Stimulated activated CD8-positive, alpha-beta memory T cell treated with anti-CD3 and anti-CD28 coated beads, Interleukin-4, amount 100 ng/mL, for 24 hours (primary cell): ENCODE measurements around the gene SKAP1.

Source experiments
- DNase-seq: peaks from one replicate; pipeline ENCODE4 v3.0.0-alpha.2; 2020; ENCODE audit warnings: low read depth

Gene SKAP1

GRCh38 chr17:48144231-48144630 is 285.8 kb downstream of the SKAP1 start:
- no peak for DNase-seq

DNA sequence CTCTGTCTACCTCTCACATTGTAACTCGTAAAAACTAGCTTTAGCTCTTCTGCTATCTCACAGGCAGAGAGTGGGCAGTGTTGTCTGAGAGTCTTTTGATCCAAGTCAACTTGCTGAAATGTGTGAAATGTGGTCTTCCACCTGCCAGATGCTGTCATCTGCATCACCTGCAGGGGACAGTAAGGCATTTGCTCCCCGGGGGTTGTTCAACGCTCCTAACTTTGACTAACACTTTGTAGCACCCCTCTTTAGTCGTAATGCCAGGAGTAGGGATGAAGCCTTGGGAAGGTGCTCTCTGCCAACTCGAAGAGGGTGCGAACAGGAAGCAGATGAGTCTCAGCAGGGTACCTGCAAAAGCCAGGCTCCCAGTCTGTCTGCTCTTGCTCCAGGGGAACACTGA is 286.4 kb downstream of the SKAP1 start:
- DNase-seq: no peak

- DNase-seq: no peak
Observed at GRCh38 chr17:48139944-48140343, 290.1 kb downstream of the SKAP1 start.

- DNase-seq: no peak
Observed at GRCh38 chr17:48137656-48138055, 292.4 kb downstream of the SKAP1 start.

GRCh38 chr17:48134912-48135480 is 295.0 kb downstream of the SKAP1 start:
- no peak for DNase-seq

- no peak for DNase-seq
Observed at GRCh38 chr17:48132385-48132784, 297.6 kb downstream of the SKAP1 start.

- no peak for DNase-seq
Observed at GRCh38 chr17:48131216-48131824, 298.7 kb downstream of the SKAP1 start.

DNA sequence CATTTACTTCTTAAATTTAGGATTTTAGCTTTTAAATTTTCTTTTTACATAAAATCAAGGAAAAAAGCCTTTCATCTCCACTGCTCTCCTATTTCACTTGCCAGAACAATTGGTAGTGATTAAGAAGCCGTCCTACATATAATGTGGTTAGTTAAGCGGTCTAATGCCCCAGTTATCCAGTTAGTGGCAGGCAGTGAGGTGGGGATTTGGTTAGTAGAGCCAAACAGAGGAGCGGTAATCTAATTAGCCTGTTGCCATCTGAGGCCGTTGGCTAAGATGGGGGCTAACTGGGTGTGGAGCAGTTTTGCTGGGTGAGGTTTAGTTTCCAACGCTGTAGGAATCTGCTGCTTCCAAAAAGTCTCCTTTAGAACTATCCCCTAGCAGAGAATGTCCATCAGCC is 300.0 kb downstream of the SKAP1 start:
- DNase-seq: no peak

GRCh38 chr17:48128400-48128799 is 301.6 kb downstream of the SKAP1 start:
- no peak for DNase-seq

DNA sequence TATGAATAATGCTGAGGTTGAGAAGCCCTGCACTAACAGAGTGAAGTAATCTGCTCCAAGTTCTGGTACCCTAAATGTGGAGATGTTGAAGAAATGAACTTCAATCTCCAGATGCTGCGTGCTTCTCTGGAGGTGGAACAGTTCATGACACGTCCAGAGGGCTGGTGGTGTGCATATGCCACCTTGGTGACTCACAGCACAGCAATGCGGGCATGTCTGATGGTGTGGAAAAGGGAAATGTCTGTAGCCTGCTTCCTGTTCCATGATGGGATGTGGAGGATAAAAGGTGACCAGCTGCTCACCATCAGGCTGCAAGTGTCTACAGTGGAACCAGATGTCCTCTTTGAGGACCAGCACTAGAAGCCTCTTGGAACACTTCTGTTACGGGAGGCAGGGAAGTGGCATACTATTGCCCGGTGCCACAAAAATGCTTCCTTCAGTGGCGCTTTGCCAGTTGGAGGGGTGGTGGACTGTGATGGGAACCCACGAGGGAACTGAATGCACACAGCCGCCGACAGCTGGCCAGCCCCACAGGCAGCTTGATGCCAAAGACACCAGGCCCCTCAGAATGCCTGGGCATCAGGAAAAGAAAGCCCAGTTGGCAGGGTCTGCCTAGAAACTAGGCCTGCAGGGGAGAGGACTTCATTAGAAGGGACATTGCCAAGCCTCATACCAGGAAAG is 302.5 kb downstream of the SKAP1 start:
- no peak for DNase-seq

- no peak for DNase-seq
Observed at GRCh38 chr17:48126532-48126850, 303.5 kb downstream of the SKAP1 start.

- no peak for DNase-seq
Observed at GRCh38 chr17:48125829-48126531, 304.0 kb downstream of the SKAP1 start.

DNA sequence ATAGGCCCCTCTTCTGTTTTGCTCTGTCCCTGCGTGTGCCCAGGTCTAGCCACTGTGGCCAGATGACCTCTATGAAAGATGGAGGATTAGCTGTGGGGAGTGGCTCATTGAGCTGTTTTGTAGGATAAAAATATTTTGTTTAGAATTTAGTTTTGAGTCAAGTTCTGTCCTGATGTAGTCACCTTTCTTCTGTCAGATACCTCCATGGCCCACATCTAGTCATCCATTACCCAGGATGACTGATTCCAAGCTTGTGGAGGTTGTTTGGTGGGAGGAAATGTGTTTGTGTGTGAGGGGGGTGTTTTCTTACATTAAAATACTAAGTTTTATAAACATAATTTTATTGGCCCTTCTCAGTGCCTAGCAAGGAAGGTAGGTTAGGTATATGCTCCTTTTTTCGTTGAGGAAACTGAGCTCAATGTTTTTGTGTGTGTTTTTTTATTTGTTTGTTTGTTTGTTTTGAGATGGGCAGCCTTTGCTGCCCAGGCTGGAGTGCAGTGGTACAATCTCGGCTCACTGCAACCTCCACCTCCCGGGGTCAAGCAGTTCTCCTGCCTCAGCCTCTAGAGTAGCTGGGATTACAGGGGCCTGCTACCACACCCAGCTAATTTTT is 306.1 kb downstream of the SKAP1 start:
- DNase-seq: no peak

- no peak for DNase-seq
Observed at GRCh38 chr17:48123111-48123510, 306.9 kb downstream of the SKAP1 start.

GRCh38 chr17:48122665-48123045 is 307.4 kb downstream of the SKAP1 start:
- no peak for DNase-seq

DNA sequence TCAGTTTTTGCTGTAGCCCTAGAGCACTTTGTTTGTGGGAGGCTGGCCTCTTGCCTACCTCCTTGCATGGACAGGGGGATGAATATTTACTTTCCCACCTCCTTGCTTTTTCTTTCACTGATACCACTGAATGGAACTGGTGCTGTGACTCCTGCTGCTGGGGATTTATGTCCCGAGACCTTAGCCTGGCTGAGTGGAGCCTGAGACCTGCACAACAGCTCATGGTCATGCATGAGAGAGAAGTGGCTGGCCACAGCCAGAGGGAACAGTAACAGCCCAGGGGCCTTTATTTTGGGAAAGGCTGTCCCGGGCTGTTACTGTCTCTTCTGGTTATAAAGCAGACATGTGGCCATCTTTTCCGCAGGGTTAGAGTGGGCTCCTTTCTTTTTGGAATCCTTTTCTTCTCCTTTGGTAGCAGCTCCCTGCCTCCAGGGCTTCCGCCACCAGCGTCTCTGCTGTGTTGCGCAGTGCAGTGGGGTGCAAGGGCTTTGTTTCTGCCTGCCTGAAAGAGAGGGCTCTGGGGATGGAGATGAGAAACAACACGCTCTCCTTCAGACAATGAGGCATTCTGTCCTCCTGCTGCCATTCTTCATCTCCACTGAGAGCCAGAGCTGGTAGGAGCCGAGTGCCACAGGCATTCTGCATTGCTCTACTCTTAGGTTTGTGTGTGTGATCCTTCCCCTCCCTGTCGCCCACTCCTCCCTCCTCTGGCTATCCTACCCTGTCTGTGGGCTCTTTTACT is 307.9 kb downstream of the SKAP1 start:
- DNase-seq: no peak

DNA sequence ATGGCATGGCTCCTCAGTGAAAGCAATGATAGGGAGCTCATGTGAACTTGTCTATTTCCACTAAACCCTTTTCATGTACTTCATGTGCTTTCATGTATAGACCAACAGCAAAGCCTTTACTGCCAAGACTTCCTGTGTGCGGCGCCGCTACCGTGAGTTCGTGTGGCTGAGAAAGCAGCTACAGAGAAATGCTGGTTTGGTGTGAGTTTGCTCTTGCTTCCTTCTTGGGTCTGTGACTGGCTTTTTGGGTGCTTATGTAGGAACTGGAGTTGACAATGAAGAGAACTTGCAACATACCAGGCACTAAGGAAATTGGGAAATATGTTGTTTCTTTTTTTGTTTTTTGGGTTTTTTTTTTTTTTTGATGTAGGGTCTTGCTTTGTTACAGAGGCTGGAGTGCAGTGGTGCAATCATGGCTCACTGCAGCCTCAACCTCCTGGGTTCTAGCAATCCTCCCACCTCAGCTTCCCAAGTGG is 316.8 kb downstream of the SKAP1 start:
- DNase-seq: no peak

DNA sequence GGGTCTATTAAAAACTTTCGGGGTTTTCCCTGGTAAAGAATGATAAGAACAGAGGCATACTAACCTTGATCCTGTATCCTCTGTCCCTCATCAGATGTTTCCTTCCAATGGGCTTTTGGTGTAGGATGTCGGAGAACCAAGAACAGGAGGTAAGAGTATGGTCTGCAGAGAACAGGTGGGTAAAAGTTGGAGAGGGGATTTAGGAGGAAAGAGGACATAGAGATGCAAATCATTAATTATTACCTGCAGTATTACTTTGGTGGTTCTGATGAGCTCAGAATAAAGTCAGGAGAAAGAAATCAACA is 318.1 kb downstream of the SKAP1 start:
- DNase-seq: no peak

GRCh38 chr17:48110761-48111160 is 319.3 kb downstream of the SKAP1 start:
- no peak for DNase-seq

DNA sequence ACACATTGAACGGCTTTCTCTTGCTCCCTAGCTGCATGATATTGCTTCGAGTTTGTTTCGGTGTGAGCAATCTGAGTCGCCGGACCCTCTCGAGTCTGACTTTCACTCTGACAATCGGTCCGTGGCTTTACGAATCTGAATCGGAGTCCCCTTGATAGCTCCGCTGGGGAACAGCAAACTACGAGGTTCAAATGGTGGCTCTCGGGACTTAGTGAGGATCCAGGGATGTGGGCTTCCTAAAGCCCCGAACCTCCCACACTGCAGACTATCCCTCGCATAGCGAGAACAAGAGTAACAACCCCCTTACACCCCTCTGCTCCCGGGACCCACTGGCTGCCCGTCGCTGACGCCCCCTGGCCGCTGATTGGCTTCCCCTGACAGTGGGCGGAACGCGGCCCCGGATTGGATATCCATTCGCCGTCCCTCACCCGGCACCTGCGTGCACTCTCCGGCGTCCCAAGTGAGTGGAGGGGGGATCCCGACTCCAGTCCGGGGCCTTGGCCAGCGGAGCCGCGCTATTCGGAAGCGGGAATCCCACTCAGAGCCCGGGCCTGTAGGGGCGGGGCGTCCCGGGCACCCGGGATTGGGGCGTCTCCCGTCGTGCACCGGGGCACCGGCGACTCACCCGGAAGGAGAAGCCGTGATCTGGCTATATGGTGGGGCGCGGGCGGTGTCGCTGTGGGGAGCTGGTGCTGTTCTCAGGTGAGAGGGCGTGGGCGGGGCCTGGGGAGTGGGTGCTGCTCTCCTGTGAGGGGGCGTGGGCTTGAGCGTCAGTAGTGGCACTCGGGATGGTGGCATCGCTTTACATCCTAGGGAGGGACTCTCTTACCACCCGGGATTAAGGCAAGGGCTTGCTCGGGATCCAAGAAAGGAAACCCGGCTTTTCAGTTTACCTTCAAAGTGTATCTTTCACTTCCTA is 322.6 kb downstream of the SKAP1 start, which contains the start of gene SNX11:
TSS of gene SNX11 (plus strand) at position 630 of the 919 bp plus-strand sequence. CDS start 4,278 bp downstream, outside the sequence.
- peak; percentile 86 for DNase-seq

GRCh38 chr17:48106802-48107136 is 323.2 kb downstream of the SKAP1 start:
- no peak for DNase-seq
